GM18502 (cell line): Measurements from ENCODE around the gene ANO1.

Experiments
- ATAC-seq: cut with Tn5 transposase; IDR thresholded peaks from one replicate; pipeline ENCODE4 v1.9.1; 2021; ENCODE audit warnings: mild to moderate bottlenecking; ENCODE audit not compliant: unreplicated experiment, poor library complexity

Gene ANO1

DNA sequence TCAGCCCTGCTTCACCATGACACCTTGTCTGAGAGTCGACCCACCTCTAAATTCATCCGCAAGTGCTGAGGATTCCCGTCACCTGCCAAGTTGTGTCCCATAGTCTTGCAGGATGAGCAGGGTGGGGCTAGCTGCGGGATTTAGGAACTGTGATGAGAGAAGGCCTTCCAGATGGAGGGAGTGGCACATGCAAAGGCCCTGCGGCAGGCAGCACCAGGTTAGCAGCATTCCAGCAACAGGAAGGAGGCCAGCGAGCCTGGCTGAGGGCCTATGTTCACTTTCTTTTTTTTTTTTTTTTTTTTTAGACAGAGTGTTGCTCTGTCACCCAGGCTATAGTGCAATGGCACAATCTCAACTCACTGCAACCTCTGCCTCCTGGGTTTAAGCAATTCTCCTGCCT lies 31.8 kb downstream of the ANO1 start:
- ATAC-seq: no peak

DNA sequence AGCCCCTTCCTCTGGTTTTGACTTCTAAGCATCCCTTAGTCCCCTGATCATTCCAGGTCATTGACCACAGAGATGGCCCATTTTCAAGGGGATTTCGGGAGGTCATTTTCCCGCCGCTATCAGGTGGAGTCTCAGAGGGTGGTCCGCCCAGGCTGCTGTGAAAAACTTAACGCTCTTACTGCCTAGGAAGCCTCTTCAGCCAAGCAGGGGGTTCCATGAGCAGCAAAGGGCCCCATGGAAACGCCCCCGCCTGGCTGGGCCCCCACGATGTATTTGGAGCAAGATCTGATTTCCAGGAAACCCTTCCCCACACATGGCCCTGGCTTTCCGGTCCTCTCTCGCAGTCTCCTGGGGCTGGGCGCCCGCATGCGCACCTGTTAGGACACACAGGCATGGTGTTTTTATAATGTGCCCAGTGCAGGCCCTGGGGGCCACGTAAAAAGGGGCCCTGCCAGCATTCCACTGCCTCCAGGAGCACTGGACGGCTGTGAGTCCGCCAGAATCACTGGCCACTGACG lies 32.5 kb downstream of the ANO1 start:
- no peak for ATAC-seq

DNA sequence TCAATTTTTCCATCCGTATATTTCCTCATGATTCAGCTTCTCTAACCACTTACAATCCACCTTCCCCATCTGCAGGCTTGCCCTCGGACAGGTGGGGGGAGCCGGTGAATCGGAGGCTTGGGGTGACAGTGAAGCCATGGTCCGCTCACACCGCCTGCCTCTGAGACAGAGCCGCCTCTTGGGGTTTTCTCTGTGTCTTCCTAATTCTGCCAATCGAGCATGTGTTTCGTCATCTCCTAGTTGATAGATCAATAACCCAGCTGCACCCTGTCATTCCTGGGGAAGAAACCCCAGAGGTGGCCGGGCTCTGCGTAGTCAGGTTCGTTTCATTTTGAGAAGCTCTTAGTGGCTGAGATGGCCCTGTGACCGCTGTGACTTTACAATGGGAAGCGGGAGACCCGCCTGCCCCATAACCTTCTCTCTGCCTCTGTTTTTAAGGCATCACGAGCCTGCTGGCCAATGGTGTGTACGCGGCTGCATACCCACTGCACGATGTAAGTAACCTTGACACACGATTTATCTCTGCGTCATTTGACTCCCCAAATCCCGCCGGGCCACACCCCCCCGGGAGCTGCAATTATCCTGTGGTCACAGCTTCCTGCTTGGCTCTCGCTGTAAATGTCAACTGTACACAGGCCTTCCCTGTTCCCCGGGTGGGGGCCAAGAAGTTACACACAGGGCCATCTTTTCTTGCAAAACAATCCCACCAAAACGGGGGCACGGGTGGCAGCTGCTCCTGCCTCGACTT lies 33.3 kb downstream of the ANO1 start:
- ATAC-seq: no peak

DNA sequence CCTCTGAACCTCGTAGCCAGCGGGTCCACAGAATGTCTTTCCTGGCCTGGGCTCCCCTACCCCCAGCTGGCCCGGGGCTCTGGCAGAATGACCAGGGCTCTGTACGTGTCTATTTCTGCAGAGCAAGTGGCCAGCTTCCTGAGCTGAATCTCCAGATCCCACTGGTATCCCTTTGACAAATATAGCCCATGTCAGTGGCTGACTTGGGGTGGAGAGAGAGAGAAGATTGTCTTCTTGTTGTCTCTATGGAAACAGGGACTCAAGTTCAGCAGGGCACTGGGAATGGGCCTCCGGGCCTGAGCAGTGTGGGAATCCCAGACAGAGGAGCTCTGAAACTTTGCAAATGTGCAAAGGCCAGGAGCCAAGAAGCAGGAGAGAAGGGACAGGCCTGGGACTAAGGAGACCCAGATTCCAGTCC lies 33.9 kb downstream of the ANO1 start:
- ATAC-seq: no peak

DNA sequence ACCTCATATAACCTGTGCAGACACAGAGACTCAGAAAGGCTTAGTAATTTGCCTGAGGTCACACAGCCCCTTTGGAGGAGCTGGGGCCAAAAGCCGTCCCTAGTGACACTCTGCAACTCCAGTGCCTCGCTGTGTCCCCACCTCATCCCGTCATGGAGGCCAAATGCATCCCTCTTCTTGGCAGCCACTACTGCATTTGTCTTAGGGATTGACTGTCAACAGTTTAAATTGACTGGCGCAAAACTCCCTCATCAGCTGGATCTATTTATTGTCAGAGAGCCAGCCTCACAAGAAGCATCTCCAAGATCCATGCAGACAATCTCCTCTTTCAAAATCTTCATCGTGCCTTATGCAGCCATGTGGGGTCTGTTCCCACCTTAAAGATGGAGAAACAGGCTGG lies 35.7 kb downstream of the ANO1 start:
- ATAC-seq: no peak

DNA sequence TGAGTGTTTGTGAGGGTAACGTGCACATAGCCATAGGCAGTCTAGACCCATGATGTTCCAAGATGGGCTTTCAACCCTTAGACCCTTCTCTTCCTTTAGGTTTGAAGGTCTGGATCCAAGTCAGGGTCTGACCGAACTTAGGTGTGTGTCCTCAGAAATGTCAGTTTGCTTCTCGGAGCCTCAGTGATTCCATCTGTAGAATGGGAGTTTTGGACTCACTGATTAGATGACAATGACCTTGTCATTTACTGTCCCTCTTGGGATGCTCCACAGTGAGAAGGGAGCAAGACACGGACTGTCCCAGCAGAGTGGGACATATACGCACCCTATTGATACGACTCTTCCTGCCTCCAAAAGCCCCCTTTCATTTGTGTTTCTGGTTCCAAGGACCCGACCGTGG lies 37.7 kb downstream of the ANO1 start:
- no peak for ATAC-seq

DNA sequence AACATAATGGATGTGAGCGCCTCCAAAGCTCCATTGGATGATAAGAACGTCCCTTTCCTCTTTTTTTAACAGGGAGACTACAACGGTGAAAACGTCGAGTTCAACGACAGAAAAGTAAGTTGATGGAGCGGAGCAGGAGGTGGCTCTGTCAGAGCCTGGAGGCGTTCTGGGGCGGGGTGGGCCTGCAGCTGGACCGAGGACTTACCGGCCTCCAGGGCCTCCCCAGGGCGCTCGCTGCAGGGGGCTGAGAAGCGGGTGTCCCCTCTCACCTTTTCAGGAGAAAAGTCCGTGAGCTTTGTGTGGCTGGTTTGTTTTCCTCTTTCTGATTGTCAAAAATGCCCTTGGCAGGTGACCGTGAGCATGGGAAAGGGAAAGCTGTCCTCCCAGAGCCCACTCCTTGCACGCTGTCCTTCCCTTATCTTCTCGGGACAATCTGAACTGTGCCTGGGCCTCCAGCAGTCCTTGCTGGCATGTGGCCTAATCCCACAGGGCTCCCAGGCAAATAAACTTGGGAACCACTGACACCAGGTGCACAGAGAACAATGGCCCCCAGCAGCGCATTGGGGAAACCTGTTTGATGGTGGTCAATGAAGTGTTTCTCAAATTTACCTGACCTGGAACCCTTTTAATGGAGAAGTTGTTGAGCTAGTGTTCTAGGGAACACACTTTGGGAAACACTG lies 38.4 kb downstream of the ANO1 start:
- ATAC-seq: no peak

DNA sequence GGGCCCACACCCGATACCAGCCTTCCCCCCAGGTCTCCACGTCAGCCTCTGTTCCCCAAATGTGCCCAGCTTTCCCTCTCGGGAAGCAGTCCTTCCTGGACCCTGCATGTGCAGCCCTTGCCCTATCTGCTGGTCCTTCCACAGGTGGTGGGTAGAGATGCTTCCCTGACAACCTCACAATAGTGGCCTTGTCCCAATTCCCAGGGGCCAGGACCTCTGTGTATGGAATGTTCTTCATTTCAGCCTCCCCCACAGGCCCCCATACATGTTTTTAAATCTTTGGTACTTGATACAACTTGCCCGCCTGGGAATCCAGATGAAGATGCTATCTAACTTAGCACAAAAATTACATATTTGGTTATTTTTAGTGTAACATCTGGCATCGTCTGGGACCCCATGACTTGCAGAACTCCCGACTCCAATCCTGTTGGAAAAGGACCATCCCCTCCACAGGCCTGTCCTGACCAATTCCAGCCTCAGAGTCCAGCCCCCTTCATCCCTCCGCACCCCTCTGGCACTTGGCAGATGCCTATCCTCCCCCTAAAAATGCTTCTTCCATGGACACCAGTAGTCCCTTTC lies 39.5 kb downstream of the ANO1 start:
- no peak for ATAC-seq

DNA sequence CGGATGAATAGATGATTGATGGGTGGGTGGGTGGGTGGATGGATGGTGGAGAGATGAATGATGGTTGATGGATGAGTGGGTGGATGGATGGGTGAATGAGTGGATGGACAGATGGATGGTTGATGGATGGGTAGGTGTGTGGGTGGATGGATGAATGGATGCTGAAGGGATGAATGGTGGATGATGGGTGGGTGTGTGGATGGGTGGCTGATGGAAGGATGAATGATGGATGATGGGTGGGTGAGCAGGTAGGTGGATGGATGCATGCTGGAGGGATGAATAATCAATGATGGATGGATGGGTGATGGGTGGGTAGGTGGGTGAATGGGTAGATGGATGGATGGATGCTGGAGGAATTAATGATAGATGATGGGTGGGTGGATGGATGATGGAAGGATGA lies 40.5 kb downstream of the ANO1 start:
- ATAC-seq: no peak

DNA sequence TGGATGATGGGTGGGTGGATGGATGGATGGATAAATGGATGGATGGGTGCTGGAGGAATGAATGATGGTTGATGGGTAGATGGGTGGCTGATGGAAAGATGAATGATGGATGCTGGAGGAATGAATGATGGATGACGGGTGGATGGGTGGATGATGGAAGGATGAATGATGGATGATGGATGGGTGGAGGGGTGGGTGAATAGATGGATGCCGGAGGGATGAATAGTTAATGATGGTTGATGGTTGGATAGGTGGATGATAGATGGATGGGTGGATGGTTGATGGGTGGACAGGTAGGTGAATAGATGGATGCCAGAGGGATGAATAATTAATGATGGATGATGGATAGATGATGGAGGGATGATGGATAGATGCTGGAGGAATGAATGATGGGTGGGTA lies 41.4 kb downstream of the ANO1 start:
- no peak for ATAC-seq

DNA sequence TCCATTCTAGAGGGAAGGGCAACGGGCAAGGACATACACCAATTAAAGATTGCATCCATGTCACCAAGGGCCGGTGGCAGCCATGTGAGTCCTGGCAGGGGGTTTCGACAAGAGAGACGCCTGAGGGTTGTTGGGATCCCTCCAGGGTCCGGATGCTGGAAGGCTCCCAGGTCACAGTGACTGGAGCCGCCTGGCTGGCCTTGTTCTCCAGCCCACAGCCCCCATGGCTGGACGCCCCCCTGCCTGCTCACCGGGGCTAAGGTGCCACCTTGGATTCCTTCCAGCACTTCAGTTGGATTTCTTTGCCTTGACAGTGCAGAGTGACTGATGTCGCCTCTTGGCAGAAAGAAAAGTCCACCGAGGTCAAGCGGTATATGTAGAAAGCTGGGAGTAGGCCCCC lies 42.6 kb downstream of the ANO1 start:
- ATAC-seq: no peak

DNA sequence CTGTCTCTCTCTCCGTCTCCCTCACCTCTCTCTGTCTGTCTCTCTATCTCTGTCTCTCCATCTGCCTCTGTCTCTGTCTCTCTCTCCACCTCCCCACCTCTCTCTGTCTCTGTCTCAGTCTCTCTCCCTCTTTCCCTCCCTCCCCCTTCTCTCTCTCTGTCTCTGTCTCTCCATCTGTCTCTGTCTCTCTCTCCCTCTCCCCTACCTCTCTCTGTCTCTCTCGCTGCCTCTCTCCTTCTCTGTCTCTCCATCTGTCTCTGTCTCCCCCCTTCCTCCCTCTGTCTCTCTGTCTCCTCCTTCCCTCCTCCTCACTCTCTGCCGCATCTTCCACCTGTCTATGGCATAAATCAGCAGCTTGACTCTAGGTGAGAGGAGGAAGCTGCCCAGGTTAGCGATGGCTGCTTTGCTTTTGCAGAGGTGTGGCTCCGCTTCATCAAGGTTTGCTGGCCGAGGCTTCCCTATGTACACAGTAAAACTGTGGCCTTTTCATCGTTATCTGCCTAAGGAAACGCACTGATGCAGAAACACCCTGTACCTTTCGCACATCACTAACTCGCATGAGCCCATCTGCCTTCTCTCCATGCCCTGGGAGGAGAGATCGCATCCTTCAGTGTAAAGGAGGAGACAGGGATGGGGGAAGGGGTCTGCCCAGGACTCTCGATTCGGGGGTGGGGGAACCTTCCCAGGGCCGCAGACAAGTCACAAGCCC lies 44.5 kb downstream of the ANO1 start:
- no peak for ATAC-seq

DNA sequence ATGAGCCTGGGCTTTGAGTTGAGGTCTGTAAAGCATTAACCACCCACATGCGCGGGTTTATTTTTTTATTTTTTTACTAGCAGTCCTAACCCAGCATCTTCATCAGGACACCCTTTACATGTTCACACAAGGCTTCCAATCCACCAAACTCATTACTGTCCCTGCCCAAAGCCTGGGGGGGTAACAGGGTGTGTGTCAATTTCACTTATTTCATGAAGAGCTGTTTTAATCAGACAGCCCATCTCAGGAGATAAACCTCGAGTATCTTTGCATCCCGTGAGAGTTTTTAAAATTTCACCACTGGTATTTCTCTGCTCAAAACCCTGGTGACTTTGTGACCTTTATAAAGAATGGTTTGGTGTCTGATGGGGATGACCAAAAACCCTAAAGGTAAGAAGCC lies 45.6 kb downstream of the ANO1 start:
- ATAC-seq: no peak

DNA sequence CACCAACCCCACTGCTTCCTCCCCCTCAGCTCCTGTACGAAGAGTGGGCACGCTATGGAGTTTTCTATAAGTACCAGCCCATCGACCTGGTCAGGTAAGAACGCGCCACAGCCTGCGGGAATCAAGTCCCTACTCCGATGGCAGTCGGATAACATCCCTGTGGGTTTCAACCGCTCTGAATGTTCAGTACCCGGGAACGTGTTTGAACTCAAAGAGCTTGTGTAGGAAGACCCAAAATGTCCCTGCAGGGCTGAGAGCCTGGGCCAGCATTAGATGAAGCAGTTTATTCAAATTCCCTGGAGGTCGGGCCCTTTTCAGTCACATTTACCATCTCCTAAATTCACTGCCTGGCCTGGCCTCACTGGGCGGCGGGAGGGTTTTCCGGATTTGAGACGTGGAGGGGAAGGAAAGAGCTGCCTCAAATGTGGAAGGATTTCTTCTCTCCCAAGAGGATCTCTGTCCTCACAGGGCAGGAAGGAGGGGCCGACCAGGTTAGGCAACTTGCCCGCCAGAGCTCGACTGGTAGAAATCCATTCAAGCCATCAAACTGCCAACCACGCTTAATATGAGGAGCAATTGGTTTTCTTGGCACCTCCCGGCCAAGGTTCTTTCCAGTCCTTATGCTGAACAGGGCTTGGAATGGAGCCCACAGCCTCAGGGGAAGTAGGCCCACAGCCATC lies 46.3 kb downstream of the ANO1 start:
- ATAC-seq: no peak

DNA sequence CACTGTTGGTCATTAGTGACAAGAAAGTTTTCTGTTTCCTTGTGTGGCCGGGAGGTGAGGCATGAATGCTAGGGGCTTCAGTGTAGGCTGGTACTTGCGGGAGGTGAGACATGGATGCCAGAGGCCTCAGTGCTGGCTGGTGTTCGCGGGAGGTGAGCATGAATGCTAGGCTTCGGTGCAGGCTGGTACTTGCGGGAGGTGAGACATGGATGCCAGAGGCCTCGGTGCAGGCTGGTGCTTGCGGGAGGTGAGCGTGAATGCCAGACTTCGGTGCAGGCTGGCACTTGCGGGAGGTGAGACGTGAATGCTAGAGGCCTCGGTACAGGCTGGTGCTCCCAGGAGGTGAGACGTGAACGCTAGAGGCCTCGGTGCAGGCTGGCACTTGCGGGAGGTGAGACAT lies 48.4 kb downstream of the ANO1 start:
- ATAC-seq: no peak

DNA sequence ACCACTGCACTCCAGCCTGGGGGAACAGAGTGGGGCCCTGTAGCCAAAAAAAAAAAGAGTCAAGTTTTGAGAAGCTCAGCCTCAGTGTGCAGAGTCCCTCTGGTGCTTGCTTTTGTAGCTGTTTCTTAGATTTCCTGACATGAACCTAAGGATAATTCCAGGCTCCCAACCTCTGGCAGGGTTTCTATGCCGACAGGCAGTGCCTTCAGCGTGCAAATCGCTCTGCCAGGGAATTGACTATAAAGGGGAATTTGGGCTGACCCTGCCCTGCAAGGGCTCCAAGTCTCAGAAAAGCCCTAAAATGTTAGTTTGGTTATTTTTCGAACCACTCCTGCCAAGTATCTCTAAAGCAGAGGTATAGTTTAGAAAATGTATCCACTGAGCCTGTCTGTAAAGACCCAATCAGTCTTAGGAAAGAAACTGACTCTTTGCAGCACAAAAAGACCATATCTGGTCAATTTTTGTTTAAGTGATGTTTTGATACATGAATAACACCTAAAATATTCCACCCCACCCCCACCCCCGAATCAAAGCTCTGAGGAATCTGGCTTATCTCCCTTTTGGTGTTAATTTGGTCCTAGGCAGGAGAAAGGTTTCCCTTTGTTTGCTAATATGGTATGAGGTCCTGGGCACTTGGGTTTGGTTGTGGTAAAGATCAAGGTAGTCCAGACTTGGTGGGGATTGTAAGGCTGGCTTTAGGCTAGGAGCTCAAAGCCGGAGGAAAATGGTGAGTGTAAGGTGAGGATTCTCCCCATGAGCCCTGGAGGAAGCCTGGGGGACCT lies 49.7 kb downstream of the ANO1 start:
- ATAC-seq: no peak

DNA sequence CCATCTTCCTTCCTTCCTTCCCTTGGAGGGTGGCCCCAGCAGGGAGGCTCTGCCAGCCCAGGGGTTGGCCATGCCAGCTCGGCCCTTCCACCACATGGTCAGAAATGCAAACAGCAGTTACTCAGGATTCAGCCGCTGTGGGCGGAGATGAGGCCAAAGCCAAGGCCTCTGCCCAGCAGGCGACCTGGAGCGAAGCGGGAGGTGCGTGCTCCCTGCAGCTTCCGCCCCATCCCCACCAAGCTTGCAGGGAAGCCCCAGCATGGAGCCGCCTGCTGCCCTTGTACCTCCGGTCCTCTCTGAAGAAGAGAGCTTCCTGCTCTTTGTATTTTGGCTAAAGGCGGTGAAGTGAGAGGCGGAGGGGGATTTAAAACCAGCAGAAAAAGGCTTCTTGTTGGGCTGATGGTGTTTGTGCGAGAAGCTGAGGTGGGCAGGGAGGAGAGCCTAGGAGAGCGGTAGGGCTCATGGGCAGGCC lies 50.4 kb downstream of the ANO1 start:
- no peak for ATAC-seq

DNA sequence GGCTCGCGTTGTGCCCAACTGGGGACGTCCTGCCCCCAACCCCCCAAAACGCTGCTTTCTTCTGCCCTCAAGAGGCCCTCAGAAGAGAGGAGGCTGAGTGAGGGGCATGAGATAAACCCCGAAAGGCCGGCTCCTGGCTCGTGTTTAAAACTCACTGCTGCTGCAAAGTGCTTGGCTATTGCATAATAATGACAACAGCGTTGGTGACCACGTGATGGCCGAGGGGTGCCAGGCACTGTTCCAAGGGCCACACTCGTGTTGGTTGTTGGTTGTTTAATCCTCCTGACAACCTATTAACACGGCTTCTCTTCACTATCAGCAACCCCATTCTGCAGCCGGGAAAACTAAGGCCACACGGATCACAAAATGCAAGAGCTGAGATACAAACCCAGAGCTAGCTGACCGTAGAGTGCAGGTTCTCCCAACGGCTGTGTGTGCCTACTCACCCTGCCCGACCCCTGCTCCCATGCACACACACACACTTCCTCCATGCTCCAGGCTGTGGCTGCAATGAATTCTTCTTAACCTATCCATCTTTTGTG lies 51.0 kb downstream of the ANO1 start:
- no peak for ATAC-seq

DNA sequence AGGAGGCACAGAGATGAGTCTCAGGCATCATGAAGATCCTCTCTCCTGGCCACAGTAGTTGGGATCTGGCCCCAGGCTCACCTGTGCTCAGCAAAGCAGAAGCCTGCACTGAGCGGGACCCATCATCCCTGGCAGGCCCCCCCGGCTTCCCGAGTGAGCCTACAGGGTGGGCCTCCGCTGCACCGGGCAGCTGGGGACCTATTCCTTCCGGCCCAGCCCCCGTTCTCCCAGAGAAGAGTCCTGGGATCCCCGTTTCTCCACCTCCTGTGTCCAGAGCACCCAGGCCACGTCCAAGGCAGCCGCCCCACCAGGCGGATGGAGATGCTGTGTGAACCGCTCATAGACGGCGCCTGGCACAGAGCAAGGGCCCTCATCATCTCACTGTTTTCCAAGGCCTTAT lies 52.5 kb downstream of the ANO1 start:
- ATAC-seq: no peak
